ENCODE data around the gene CCDC91. TPM values are rescaled to one million over a fixed set of nuclear protein-coding genes. Genes with fewer than 3 reads are reported as not detected.

CCDC91 gene
- total RNA-seq, 1 donor from 2014 or later = 76.6 TPM

GRCh38 chr12:28568704-28569103 lies 378.4 kb downstream of the CCDC91 start:
- no peaks in the 10 kb centered on the region for H3K27me3 ChIP-seq
- intact Hi-C loops (cut with DNase I) = no loop called here
- no peaks in the 10 kb centered on the region for H3K4me1 ChIP-seq
- no peak for DNase-seq (ENCODE audit: extremely low spot score in 2 of 2)
- H3K36me3 ChIP-seq = no peaks in the 10 kb centered on the region
- TF ChIP-seq CTCF (IDR thresholded peaks at IDR 0.05) = no peak
- TF ChIP-seq POLR2AphosphoS5 (IDR thresholded peaks at IDR 0.05; ENCODE audit: insufficient read depth in 1 of 2, low read depth in 1 of 2) = no peak
- no peak for TF ChIP-seq POLR2A (IDR thresholded peaks at IDR 0.05)
- H3K27ac ChIP-seq = peak overlapping the region; percentile 58
- H3K4me3 ChIP-seq = no peak overlapping the region
- H3K9me3 ChIP-seq = no peaks in the 10 kb centered on the region

- Histone ChIP-seq H3K36me3 (no peaks in the 10 kb centered on the region), H3K27me3 (no peaks in the 10 kb centered on the region), H3K9me3 (no peaks in the 10 kb centered on the region), H3K4me3 (no peak overlapping the region), H3K27ac (peak overlapping the region; percentile 39), H3K4me1 (peaks cover 1% of the 10 kb centered on the region)
- TF ChIP-seq CTCF (IDR thresholded peaks at IDR 0.05) = no peak
- no peak for TF ChIP-seq POLR2A (IDR thresholded peaks at IDR 0.05)
- peak in 1 of 2 donors; percentile 6 for TF ChIP-seq POLR2AphosphoS5 (IDR thresholded peaks at IDR 0.05; ENCODE audit: insufficient read depth in 1 of 2, low read depth in 1 of 2)
- no peak for DNase-seq (ENCODE audit: extremely low spot score in 2 of 2)
- intact Hi-C loops (cut with DNase I) = no loop called here
Observed at GRCh38 chr12:28569698-28570411, 379.6 kb downstream of the CCDC91 start.

- TF ChIP-seq POLR2AphosphoS5 (IDR thresholded peaks at IDR 0.05; ENCODE audit: insufficient read depth in 1 of 2, low read depth in 1 of 2) (no peak), POLR2A (IDR thresholded peaks at IDR 0.05) (no peak), CTCF (IDR thresholded peaks at IDR 0.05) (no peak)
- intact Hi-C loops (cut with DNase I) = no loop called here
- DNase-seq (ENCODE audit: extremely low spot score in 2 of 2) = no peak
- H3K27me3 ChIP-seq = no peaks in the 10 kb centered on the region
- H3K36me3 ChIP-seq = no peaks in the 10 kb centered on the region
- peak overlapping the region; percentile 39 for H3K27ac ChIP-seq
- H3K4me1 ChIP-seq = peaks cover 11% of the 10 kb centered on the region
- H3K9me3 ChIP-seq = no peaks in the 10 kb centered on the region
- H3K4me3 ChIP-seq = no peak overlapping the region
Observed at GRCh38 chr12:28570811-28571210, 380.6 kb downstream of the CCDC91 start.

- no peaks in the 10 kb centered on the region for H3K9me3 ChIP-seq
- intact Hi-C loops (cut with DNase I) = no loop called here
- no peaks in the 10 kb centered on the region for H3K36me3 ChIP-seq
- DNase-seq (ENCODE audit: extremely low spot score in 2 of 2) = no peak
- TF ChIP-seq CTCF (IDR thresholded peaks at IDR 0.05) = no peak
- TF ChIP-seq POLR2A (IDR thresholded peaks at IDR 0.05) = no peak
- no peak for TF ChIP-seq POLR2AphosphoS5 (IDR thresholded peaks at IDR 0.05; ENCODE audit: insufficient read depth in 1 of 2, low read depth in 1 of 2)
- H3K4me1 ChIP-seq = peaks cover 14% of the 10 kb centered on the region
- peak overlapping the region; percentile 4 for H3K27ac ChIP-seq
- H3K4me3 ChIP-seq = no peak overlapping the region
- no peaks in the 10 kb centered on the region for H3K27me3 ChIP-seq
Observed at GRCh38 chr12:28574746-28575592, 384.7 kb downstream of the CCDC91 start.

Measured in vagina (tissue), 2 donors.